CD4-positive, alpha-beta T cell (primary cell): Measurements from ENCODE around the gene SMIM38. TPM values are rescaled to one million over a fixed set of nuclear protein-coding genes. Genes with fewer than 3 reads are reported as not detected.

Source experiments
- ATAC-seq: fragments of 200-7000 bp; cut with Tn5 transposase; one replicate; pipeline ENCODE4 v1.10.0; 2022; ENCODE audit warnings: mild to moderate bottlenecking; ENCODE audit not compliant: poor library complexity
- CTCF ChIA-PET: fragments of 350-600 bp; sonication (Branson Sonifier 250); formaldehyde crosslinking; loops from one replicate; lab custom pipeline; 2021; ENCODE audit warnings: antibody characterized with exemption, inconsistent platforms; lab: Charles Lee
- POLR2A ChIA-PET: fragments of 350-600 bp; sonication (Branson Sonifier 250); formaldehyde crosslinking; loops from one replicate; lab custom pipeline; 2021; ENCODE audit warnings: antibody characterized with exemption, inconsistent platforms; lab: Charles Lee
- DNase-seq, 14 experiments: peaks; one replicate each; pipeline ENCODE4 v3.0.0-alpha.2; 2013 to 2020; ENCODE audit warnings: mixed read lengths in 2 of 14
- H3K27ac ChIP-seq, 2 donors: one replicate each; pipeline versions ENCODE4 v1.5.1 to v1.7.0; 2013; ENCODE audit warnings: low read length in 2 of 2, low read depth in 1 of 2, mild to moderate bottlenecking in 1 of 2
- H3K27me3 ChIP-seq, 2 experiments: 1 replicate in 1 of 2; 2 replicates in 1 of 2; pipeline versions ENCODE4 v1.6.1 to v1.7.0; 2013; ENCODE audit warnings: low read length in 2 of 2, control low read depth in 1 of 2, mild to moderate bottlenecking in 1 of 2, moderate library complexity in 1 of 2; ENCODE audit not compliant: insufficient read depth in 2 of 2, control insufficient read depth in 1 of 2
- H3K36me3 ChIP-seq: one replicate; pipeline ENCODE4 v1.6.1; 2013; ENCODE audit warnings: low read length, control low read depth; ENCODE audit not compliant: insufficient read depth
- H3K4me1 ChIP-seq: one replicate; pipeline ENCODE4 v1.6.1; 2013; ENCODE audit warnings: low read length, control low read depth; ENCODE audit not compliant: insufficient read depth
- H3K4me3 ChIP-seq: one replicate; pipeline ENCODE4 v1.5.1; 2013; ENCODE audit warnings: mild to moderate bottlenecking, low read length, moderate library complexity
- H3K9me3 ChIP-seq, 2 experiments: 1 replicate in 1 of 2; 2 replicates in 1 of 2; pipeline versions ENCODE4 v1.6.1 to v1.7.0; 2013; ENCODE audit warnings: low read length in 2 of 2, mild to moderate bottlenecking in 2 of 2, control low read depth in 1 of 2, moderate library complexity in 1 of 2; ENCODE audit not compliant: control insufficient read depth in 1 of 2, insufficient read depth in 1 of 2
- H3K27ac Mint-ChIP-seq: one replicate; pipeline ENCODE4 v1.8.0; 2020; ENCODE audit warnings: mixed read lengths
- H3K27me3 Mint-ChIP-seq: one replicate; pipeline ENCODE4 v1.8.0; 2021; ENCODE audit warnings: mixed read lengths
- H3K36me3 Mint-ChIP-seq: one replicate; pipeline ENCODE4 v1.8.0; 2021; ENCODE audit warnings: low read depth, mixed read lengths
- H3K4me1 Mint-ChIP-seq: one replicate; pipeline ENCODE4 v1.8.0; 2021; ENCODE audit warnings: low read depth, mixed read lengths
- H3K4me3 Mint-ChIP-seq: one replicate; pipeline ENCODE4 v1.8.0; 2020; ENCODE audit warnings: mild to moderate bottlenecking, mixed read lengths
- H3K9me3 Mint-ChIP-seq: one replicate; pipeline ENCODE4 v1.8.0; 2020; ENCODE audit warnings: mixed read lengths
- CTCF ChIP-seq: fragments of 200-600 bp; IDR thresholded peaks from one replicate; pipeline ENCODE4 v1.8.0; 2022; ENCODE audit warnings: antibody characterized with exemption, mild to moderate bottlenecking
- intact Hi-C, 2 experiments: fragments of 100-400 bp; cut with DNase I in 1 of 2; cut with micrococcal nuclease in 1 of 2; formaldehyde crosslinking; loops; one replicate each; pipeline versions ENCODE4 v1.15.1 to v1.9.0; 2023 to 2025; cut with DNase I, micrococcal nuclease
- total RNA-seq, 174 experiments: library from RNA in 2 of 174; stranded (reverse) in 2 of 174; gene quantifications; one replicate each; pipeline ENCODE4 v1.2.3 and lab custom pipeline; 2021 to 2026

Gene SMIM38
- total RNA-seq, 2 experiments from 2014 or later, result 0.08 to 0.30 TPM

GRCh38 chr11:69110451-69110850 is 45.3 kb upstream of the SMIM38 start:
- H3K9me3 ChIP-seq, result peaks cover 0 to 22% of the 10 kb centered on the region in 2 experiments
- CTCF ChIA-PET, result no interaction called here
- no peaks in the 10 kb centered on the region for H3K27me3 Mint-ChIP-seq
- H3K4me1 ChIP-seq, result peaks cover 7% of the 10 kb centered on the region
- no peaks in the 10 kb centered on the region for H3K36me3 ChIP-seq
- no peaks in the 10 kb centered on the region for H3K36me3 Mint-ChIP-seq
- H3K4me1 Mint-ChIP-seq, result peaks cover 3% of the 10 kb centered on the region
- ATAC-seq (no peak), DNase-seq (no peak)
- no peak overlapping the region for H3K4me3 ChIP-seq
- no peak for TF ChIP-seq CTCF
- H3K27ac Mint-ChIP-seq, result no peak overlapping the region
- no peak overlapping the region for H3K4me3 Mint-ChIP-seq
- H3K27me3 ChIP-seq, result no peaks in the 10 kb centered on the region
- intact Hi-C loops, result no loop called here
- H3K27ac ChIP-seq, result no peak overlapping the region
- POLR2A ChIA-PET, result no interaction called here
- H3K9me3 Mint-ChIP-seq, result no peaks in the 10 kb centered on the region

DNA sequence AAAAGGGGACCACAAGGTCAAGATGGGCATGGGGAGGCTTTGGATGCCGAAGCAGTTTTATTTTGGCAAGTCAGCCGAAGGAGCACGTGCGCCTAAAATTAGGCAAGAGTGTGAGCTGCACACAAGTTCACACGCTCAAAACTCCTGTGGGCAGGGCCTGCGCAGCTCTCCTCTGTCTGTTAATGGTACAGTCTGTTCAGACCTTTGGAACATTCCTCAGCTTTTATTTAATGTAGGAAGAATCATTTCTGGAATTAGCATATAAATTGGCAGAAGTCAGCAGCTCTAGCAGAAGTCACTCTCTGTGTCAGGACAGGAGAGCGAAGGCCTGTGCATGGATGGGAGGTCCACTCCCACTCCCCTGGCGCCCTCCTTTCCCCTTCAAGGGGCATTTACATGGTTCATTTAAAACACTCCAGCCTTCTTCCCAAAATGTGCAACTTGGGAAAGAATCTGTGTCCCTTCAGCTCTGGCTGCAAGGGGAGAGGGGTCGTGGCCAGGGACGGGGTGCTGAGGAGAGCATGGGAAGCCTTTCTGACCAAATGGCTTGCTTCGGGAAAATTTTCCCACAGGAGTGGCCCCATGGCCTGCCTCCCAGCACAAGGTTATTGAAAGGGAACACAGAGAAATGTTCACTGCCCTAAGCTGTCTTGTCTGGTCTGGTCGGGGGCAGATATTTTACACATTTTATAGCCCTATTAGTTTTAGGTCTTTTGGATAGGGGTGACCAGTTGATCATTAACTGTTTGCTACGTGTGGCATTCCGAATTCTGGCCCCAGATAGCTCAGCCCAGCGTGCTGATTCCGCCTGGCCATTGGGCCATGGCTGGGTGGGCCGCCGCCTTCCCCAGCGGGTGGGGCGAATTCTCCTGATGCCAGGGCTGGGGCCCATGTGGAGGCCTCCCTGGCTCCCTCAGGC is 43.9 kb upstream of the SMIM38 start:
- no peak overlapping the region for H3K27ac Mint-ChIP-seq
- peaks cover 2% of the 10 kb centered on the region for H3K4me1 ChIP-seq
- peaks cover 2% of the 10 kb centered on the region for H3K4me1 Mint-ChIP-seq
- intact Hi-C loops, result no loop called here
- ChIA-PET CTCF (no interaction called here), POLR2A (interaction anchor here (0.6 kb wide), 2 partner anchors 299 to 421 kb away, joined by 3 read pairs; no protein-coding TSS in a partner anchor)
- H3K36me3 ChIP-seq, result no peaks in the 10 kb centered on the region
- ATAC-seq, result no peak
- no peak for TF ChIP-seq CTCF
- no peak overlapping the region for H3K27ac ChIP-seq
- H3K9me3 ChIP-seq, result peaks cover 0 to 22% of the 10 kb centered on the region in 2 experiments
- H3K4me3 ChIP-seq, result no peak overlapping the region
- no peaks in the 10 kb centered on the region for H3K27me3 ChIP-seq
- no peaks in the 10 kb centered on the region for H3K27me3 Mint-ChIP-seq
- H3K36me3 Mint-ChIP-seq, result no peaks in the 10 kb centered on the region
- no peak overlapping the region for H3K4me3 Mint-ChIP-seq
- H3K9me3 Mint-ChIP-seq, result no peaks in the 10 kb centered on the region
- no peak for DNase-seq

DNA sequence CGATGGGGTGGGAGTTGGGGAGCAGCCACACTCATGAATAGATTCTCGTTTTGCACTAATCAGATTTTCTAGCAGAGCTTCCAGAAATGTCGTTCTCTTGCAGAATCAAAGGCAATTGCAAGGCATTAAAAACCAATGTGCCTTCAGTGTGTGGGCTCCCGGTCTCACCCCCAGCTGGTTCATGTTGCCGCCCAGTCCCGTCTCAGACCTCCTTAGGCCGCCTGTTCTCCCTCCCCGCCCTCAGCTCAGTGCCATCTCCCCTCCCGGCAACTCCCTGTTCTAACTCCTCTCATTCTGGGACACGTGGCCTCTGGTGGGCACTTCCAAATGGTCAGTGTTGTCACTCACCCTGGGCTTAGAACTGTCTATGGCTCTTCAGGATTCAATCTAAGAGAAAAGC is 42.5 kb upstream of the SMIM38 start:
- Mint-ChIP-seq H3K36me3 (no peaks in the 10 kb centered on the region), H3K27me3 (no peaks in the 10 kb centered on the region), H3K4me1 (peaks cover 7% of the 10 kb centered on the region), H3K4me3 (no peak overlapping the region), H3K9me3 (no peaks in the 10 kb centered on the region), H3K27ac (no peak overlapping the region)
- no peak for TF ChIP-seq CTCF
- Histone ChIP-seq H3K36me3 (no peaks in the 10 kb centered on the region), H3K27me3 (no peaks in the 10 kb centered on the region), H3K27ac (no peak overlapping the region), H3K4me1 (no peaks in the 10 kb centered on the region), H3K9me3 (peaks cover 0 to 9% of the 10 kb centered on the region in 2 experiments), H3K4me3 (no peak overlapping the region)
- ATAC-seq (no peak), DNase-seq (no peak)
- intact Hi-C loops, result no loop called here
- ChIA-PET CTCF (no interaction called here), POLR2A (no interaction called here)
